Glomerular visceral epithelial cell (primary cell): ENCODE measurements around the gene RPTOR.
"Not testable (repeated sequence)": the region's sequence is repeated elsewhere in the genome, so short reads cannot be mapped to it uniquely, and the experiment has no call there.

ENCODE experiments used
- DNase-seq: peaks from one replicate; pipeline ENCODE4 v3.0.0-alpha.2; 2016; ENCODE audit errors: extremely low spot score

RPTOR gene

DNA sequence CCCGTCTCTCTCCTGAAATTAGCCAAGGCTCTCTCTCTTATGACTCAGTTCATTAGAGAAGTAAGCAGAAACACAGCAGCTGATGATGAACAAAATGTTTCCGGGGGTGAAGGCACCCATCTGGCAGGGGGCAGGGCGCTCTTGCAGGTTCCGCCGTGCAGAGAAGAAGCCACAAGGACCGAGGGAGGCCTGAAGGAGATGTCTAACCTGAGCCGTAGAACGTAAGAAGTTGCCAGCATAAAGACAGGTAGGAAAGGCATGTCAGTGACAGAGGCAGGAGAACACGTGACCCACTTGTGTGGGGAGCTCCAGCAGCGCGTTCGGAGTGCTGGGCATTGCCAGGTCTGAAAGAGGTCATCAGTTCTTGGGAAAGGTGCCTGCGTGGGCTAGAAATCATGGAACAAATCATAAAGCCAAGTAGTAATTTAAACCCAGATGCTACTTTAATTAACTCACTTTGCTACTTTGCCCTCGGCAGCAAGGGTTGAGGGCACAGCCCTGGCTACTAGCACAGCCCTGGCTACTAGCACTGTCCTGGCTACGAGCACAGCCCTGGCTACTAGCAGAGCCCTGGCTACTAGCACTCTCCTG lies 198.6 kb downstream of the RPTOR start:
- DNase-seq = no peak

DNA sequence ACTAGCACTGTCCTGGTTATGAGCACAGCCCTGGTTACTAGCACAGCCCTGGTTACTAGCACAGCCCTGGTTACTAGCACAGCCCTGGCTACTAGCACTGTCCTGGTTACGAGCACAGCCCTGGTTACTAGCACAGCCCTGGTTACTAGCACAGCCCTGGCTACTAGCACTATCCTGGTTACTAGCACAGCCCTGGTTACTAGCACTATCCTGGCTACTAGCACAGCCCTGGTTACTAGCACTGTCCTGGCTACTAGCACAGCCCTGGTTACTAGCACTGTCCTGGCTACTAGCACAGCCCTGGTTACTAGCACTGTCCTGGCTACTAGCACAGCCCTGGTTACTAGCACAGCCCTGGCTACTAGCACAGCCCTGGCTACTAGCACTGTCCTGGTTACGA lies 199.3 kb downstream of the RPTOR start:
- DNase-seq = not testable (repeated sequence)

- DNase-seq = not testable (repeated sequence)
Measured at GRCh38 chr17:80744725-80745124, 200.1 kb downstream of the RPTOR start.

GRCh38 chr17:80745183-80745582 lies 200.5 kb downstream of the RPTOR start:
- no peak for DNase-seq

- no peak for DNase-seq
Measured at GRCh38 chr17:80746262-80746935, 201.8 kb downstream of the RPTOR start.

- DNase-seq = no peak
Measured at GRCh38 chr17:80747469-80747868, 202.8 kb downstream of the RPTOR start.

DNA sequence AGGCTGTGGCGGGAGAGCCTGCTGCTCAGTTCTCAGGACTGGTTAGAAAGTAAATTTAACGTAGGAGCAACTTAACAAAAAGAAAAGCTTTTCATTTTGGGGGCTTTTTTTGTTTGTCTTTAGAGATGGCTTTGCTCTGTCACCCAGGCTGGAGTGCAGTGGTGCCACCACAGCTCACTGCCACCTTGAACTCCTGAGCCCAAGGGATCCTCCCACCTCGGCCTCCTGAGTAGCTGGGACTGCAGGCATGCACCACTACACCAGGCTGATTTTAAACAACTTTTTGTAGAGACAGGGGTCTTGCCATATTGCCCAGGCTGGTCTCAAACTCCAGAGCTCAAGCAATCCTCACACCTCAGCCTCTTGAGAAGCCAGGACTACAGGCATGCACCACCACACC lies 205.0 kb downstream of the RPTOR start:
- no peak for DNase-seq

- no peak for DNase-seq
Measured at GRCh38 chr17:80750263-80750662, 205.6 kb downstream of the RPTOR start.

- DNase-seq = no peak
Measured at GRCh38 chr17:80751070-80751945, 206.7 kb downstream of the RPTOR start.

- no peak for DNase-seq
Measured at GRCh38 chr17:80751946-80752581, 207.4 kb downstream of the RPTOR start.

- no peak for DNase-seq
Measured at GRCh38 chr17:80753685-80754345, 209.2 kb downstream of the RPTOR start.

DNA sequence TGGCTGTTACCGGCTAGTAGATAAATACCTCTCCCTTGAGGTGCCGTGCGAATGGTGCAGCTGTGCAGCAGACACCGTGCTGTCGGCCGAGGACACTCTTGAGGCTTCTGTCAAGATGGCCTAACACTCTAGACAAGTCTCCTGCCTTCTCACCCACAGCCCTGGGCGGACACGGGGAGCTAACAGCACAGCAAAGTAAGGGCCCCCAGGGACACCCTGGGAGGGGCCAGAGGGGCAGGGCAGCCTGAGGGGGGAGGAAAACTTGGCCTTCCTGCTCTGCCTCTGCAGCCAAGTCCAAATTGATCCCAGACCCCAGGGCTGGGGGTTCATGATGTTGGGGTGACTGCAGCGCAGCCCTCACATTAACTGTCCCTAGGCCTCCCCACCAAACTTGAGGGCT lies 210.2 kb downstream of the RPTOR start:
- no peak for DNase-seq

GRCh38 chr17:80755650-80756405 lies 211.2 kb downstream of the RPTOR start:
- DNase-seq = no peak

DNA sequence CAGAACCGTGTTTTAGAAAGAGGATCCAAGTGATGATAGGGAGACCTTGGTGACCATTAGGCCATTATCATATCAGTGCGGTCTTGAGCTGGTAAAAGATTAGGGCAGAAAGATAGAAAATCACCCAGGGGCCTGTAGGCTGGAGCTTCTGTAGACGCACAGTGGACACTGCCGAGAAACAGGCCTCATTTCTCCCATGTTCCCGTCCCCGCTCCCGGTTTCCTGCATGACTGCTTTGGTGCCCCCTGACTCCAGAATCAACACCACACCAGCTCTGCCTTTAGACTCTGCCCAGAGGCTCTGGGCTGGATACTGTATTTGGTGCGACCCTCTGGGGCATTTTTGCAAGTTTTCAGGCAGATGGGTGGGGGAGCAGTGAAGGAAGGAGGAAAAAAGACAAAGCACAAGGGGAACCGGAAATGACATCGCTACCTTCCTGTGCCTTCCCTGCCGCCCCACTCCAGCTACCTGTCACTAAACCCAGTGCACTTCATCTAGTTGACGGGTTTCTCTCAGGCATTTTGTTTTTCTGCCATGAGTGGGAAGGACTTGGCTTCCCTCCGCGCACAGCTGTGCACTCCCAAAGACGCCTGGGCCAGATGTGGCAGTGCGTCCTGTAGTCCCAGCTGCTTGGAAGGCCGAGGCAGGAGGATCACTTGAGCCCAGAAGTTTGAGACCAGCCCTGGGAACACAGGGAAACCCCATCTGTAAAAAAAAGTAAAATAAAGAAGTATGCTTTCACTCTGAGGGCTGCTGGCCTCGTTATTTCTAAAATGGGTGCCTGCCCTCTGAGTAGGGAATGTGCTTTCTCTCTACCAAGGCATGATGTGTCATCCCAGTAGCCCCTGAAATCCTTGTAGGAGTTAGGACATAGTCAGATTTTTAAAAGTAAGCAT lies 214.1 kb downstream of the RPTOR start:
- no peak for DNase-seq

DNA sequence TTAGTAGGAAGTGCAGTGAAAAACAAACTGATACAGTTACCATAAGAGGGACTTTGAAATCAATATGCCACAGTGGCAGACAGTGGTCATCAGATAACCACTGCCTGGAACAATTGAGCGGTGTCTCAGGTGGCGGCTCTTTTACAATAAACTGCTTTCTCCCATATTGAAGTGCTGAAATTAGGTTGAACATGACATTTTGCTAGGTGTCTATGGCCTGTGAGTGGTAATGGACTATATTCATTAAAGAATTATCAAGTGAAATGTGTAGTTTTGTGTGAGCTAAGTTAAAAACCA lies 214.7 kb downstream of the RPTOR start:
- no peak for DNase-seq

- DNase-seq = peak; percentile 5
Measured at GRCh38 chr17:80760511-80760911, 215.9 kb downstream of the RPTOR start.

DNA sequence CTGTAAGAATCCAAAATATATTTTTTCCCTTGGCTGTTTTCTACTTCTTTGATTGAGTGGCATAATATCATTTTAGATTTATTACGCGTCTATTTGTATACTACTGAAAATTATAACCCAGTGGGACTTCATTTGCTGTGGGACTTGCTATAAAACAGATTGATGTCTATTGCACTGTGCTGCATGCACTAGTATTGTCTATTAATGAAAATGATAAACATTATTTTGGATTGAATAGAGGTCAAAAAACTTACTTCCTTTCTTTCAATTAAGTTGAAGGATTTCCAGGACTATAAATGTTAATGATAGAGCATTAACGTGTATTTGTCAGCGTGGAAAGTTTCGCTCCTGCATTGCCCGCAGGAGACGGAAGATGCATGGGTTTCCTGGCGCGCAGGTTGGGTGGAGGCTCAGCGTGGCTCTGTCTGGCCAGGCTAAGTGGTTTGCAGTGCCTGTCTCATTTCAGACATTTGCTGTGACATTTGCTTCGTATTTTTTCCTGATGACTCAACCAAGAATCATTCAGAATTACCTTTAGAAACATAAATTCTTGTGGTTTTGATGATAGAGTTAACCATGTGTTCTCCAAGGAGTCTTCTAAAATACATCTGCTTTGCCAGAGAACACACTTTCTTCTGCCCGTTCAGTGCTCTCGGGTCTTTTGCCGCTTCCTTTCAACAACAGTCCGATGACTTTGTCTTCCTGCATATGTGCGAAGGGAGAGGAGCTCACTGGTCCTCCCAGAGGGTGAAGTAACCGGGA lies 216.7 kb downstream of the RPTOR start:
- DNase-seq = peak; percentile 83

DNA sequence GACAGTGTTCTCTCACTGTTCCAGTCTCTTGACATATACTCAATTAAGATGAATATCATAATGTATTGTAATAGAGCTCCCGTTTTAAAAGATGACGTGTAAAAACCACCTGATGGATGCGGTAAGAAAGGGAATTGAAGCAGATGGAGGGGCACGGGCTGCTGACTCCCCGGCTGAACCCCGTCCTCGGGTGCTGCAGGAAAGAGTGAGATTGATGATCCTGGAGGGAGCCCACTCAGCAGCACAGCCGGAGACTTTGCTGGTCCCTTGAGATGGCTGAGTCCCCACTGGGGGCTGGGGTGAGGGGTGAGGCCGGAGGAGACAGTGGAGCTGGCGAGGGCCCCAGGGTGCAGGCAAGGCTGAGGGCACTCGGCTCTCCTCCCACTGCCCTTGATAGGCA lies 217.4 kb downstream of the RPTOR start:
- no peak for DNase-seq

- DNase-seq = no peak
Measured at GRCh38 chr17:80763293-80763867, 218.7 kb downstream of the RPTOR start.
